Measurements from ENCODE around the gene SYDE2.
"Not testable (repeated sequence)": the region's sequence is repeated elsewhere in the genome, so short reads cannot be mapped to it uniquely, and the experiment has no call there.

Gene SYDE2, protein sequence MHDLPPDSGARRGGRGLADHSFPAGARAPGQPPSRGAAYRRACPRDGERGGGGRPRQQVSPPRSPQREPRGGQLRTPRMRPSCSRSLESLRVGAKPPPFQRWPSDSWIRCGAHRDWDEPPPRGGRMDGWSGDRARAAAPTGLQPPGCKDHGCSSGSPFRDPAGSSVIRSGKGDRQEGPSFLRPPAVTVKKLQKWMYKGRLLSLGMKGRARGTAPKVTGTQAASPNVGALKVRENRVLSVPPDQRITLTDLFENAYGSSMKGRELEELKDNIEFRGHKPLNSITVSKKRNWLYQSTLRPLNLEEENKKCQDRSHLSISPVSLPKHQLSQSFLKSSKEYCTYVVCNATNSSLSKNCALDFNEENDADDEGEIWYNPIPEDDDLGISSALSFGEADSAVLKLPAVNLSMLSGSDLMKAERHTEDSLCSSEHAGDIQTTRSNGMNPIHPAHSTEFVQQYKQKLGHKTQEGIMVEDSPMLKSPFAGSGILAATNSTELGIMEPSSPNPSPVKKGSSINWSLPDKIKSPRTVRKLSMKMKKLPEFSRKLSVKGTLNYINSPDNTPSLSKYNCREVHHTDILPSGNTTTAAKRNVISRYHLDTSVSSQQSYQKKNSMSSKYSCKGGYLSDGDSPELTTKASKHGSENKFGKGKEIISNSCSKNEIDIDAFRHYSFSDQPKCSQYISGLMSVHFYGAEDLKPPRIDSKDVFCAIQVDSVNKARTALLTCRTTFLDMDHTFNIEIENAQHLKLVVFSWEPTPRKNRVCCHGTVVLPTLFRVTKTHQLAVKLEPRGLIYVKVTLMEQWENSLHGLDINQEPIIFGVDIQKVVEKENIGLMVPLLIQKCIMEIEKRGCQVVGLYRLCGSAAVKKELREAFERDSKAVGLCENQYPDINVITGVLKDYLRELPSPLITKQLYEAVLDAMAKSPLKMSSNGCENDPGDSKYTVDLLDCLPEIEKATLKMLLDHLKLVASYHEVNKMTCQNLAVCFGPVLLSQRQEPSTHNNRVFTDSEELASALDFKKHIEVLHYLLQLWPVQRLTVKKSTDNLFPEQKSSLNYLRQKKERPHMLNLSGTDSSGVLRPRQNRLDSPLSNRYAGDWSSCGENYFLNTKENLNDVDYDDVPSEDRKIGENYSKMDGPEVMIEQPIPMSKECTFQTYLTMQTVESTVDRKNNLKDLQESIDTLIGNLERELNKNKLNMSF

GRCh38 chr1:85200463-85201339 lies at the start of gene SYDE2:
TSS of gene SYDE2 (minus strand) at chr1:85201016. CDS start at chr1:85200996, 20 bp downstream.
- no peak for TF ChIP-seq CTCF (IDR thresholded peaks at IDR 0.05; ENCODE audit: control insufficient read depth, insufficient read depth, low read depth, low read length, missing control alignments)
- peak within 1 kb of the TSS; percentile 91 for H3K4me3 ChIP-seq (ENCODE audit: control insufficient read depth, low read depth, low read length)
- DNase-seq (ENCODE audit: low read depth) = no peak

GRCh38 chr1:85249042-85249441 lies 48.2 kb upstream of the SYDE2 start:
- DNase-seq (ENCODE audit: low read depth); H3K4me3 ChIP-seq (ENCODE audit: control insufficient read depth, low read depth, low read length): not testable (repeated sequence)

DNA sequence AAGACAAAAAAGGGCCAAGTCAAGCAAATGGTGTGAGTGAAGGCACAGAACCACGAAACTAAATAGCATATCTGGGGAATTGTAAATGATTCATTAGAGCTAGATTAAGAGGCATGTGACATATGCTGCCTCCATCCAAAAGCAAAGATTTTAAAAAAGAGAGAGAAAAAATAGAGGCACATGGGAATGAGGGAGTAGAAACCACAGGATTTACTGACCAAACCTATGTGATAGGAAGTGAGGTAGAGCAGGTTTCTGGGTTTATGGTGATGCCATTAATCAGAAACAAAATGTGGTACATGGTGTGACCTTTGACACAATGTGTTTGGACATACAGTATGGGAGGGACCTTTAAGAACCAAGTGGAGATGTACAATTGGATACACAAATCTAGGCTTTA lies 45.1 kb upstream of the SYDE2 start:
- DNase-seq (ENCODE audit: low read depth) = no peak
- TF ChIP-seq CTCF (IDR thresholded peaks at IDR 0.05; ENCODE audit: control insufficient read depth, insufficient read depth, low read depth, low read length, missing control alignments) = no peak
- H3K4me3 ChIP-seq (ENCODE audit: control insufficient read depth, low read depth, low read length) = no peak overlapping the region

DNA sequence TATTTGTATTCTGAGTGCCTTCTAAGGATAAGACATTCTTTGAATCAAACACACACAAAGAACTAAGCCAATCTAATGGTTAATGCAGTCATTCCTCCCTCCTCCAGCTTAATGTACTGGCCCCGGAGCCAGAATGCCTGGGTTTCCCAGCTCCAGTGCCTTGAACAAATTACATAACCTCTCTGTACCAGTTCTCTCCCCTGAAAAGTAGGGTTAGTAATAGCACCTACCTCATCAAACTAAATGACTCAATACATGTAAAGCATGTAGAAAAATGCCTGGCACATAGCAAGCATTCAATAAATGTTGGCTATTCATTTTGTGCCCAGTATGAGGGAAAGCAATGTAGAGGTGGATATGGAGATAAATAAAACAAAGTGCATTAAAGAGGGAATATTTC lies 44.6 kb upstream of the SYDE2 start:
- no peak overlapping the region for H3K4me3 ChIP-seq (ENCODE audit: control insufficient read depth, low read depth, low read length)
- TF ChIP-seq CTCF (IDR thresholded peaks at IDR 0.05; ENCODE audit: control insufficient read depth, insufficient read depth, low read depth, low read length, missing control alignments) = no peak
- DNase-seq (ENCODE audit: low read depth) = no peak

GRCh38 chr1:85244271-85245061 lies 43.6 kb upstream of the SYDE2 start:
- no peak overlapping the region for H3K4me3 ChIP-seq (ENCODE audit: control insufficient read depth, low read depth, low read length)
- TF ChIP-seq CTCF (IDR thresholded peaks at IDR 0.05; ENCODE audit: control insufficient read depth, insufficient read depth, low read depth, low read length, missing control alignments) = no peak
- DNase-seq (ENCODE audit: low read depth) = peak; percentile 74

- TF ChIP-seq CTCF (IDR thresholded peaks at IDR 0.05; ENCODE audit: control insufficient read depth, insufficient read depth, low read depth, low read length, missing control alignments) = no peak
- H3K4me3 ChIP-seq (ENCODE audit: control insufficient read depth, low read depth, low read length) = no peak overlapping the region
- DNase-seq (ENCODE audit: low read depth) = no peak
Observed at GRCh38 chr1:85243372-85243771, 42.6 kb upstream of the SYDE2 start.
